ENCODE results near the gene DENND1A. TPM values are rescaled to one million over a fixed set of nuclear protein-coding genes. Genes with fewer than 3 reads are reported as not detected.
"Not testable (repeated sequence)": the region's sequence is repeated elsewhere in the genome, so short reads cannot be mapped to it uniquely, and the experiment has no call there.

Gene DENND1A
- total and polyA plus RNA-seq, 7 donors: 12.8 to 33.2 (median 19.2) TPM

DNA sequence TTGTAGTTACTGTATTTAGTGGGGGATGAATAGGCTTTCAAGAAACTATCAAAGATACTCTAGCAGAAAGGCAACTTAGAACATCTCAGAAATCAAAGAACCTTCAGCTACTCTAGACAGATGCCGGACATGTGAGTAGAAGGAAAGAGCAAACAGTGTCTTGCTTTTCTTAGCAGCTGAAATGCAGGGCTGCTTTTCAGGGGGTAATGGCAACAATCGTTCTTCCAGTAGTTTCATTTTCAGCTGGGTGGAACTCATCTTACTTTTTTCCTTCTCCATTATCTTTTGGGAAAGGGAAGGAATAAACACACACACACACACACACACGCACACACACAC lies 292.4 kb downstream of the DENND1A start:
- intact Hi-C loops (cut with DNase I): no loop called here
- no peak for DNase-seq
- Histone ChIP-seq H3K27me3 (no peaks in the 10 kb centered on the region), H3K9me3 (no peaks in the 10 kb centered on the region), H3K4me1 (peaks cover 0 to 9% (median 4%) of the 10 kb centered on the region in 4 donors), H3K36me3 (no peaks in the 10 kb centered on the region), H3K27ac (peak overlapping the region in 1 of 4 donors; percentile 61), H3K4me3 (peak overlapping the region in 1 of 4 donors; percentile 24)
- TF ChIP-seq, protein P1, sequence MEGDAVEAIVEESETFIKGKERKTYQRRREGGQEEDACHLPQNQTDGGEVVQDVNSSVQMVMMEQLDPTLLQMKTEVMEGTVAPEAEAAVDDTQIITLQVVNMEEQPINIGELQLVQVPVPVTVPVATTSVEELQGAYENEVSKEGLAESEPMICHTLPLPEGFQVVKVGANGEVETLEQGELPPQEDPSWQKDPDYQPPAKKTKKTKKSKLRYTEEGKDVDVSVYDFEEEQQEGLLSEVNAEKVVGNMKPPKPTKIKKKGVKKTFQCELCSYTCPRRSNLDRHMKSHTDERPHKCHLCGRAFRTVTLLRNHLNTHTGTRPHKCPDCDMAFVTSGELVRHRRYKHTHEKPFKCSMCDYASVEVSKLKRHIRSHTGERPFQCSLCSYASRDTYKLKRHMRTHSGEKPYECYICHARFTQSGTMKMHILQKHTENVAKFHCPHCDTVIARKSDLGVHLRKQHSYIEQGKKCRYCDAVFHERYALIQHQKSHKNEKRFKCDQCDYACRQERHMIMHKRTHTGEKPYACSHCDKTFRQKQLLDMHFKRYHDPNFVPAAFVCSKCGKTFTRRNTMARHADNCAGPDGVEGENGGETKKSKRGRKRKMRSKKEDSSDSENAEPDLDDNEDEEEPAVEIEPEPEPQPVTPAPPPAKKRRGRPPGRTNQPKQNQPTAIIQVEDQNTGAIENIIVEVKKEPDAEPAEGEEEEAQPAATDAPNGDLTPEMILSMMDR (IDR thresholded peaks at IDR 0.05): no peak
- TF ChIP-seq POLR2A (IDR thresholded peaks at IDR 0.05): no peak
- TF ChIP-seq EP300 (IDR thresholded peaks at IDR 0.05): no peak
- no peak for TF ChIP-seq POLR2AphosphoS5 (IDR thresholded peaks at IDR 0.05)
- 1 to 3% methylated on average over 3 of the region's 3 CpGs for WGBS, 2 donors

DNA sequence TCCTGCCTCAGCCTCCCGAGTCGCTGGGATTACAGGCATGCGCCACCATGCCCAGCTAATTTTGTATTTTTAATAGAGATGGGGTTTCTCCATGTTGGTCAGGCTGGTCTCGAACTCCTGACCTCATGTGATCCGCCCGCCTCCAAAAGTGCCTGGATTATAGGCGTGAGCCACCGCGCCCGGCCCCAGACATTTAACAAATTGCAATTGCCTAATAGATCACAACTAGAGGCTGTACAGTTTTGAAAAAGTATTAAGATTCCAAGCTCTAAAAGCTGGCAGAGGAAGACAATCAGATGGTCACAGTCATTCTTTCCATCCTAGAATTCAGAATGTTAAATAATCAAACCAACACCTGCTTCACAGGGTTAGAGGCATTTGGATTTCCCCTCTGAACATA lies 293.1 kb downstream of the DENND1A start:
- H3K9me3 ChIP-seq; H3K36me3 ChIP-seq; intact Hi-C loops (cut with DNase I); H3K27me3 ChIP-seq; DNase-seq; H3K4me1 ChIP-seq; H3K4me3 ChIP-seq: not testable (repeated sequence)
- WGBS, 2 donors: 91 to 94% methylated on average over 10 of the region's 10 CpGs
- peak overlapping the region in 1 of 4 donors; percentile 61 for H3K27ac ChIP-seq

DNA sequence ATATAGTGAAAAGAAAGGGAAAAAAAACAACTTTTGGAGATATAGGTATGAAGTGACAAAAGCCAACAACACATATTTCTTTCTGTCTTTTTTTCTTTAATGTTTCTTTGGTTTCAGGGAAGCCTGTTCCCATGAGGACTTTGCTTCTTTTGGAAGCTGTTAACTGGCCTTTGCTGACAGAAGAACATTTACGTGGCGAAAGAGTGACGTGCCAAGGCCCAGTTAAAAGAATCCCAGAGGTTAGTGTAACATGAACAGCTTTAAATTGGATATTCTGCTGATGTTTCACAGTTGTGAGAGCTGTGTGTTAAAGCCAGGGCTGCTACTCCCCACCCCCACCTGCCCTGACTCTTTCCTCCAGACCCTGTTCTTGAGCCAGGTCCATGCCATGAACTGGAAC lies 298.1 kb downstream of the DENND1A start:
- TF ChIP-seq, protein P1 (IDR thresholded peaks at IDR 0.05): no peak
- TF ChIP-seq POLR2AphosphoS5 (IDR thresholded peaks at IDR 0.05): no peak
- no peak for TF ChIP-seq POLR2A (IDR thresholded peaks at IDR 0.05)
- TF ChIP-seq EP300 (IDR thresholded peaks at IDR 0.05): no peak
- Histone ChIP-seq H3K27ac (no peak overlapping the region), H3K4me1 (no peaks in the 10 kb centered on the region), H3K9me3 (no peaks in the 10 kb centered on the region), H3K36me3 (peaks cover 0 to 23% (median 2%) of the 10 kb centered on the region in 4 donors), H3K27me3 (no peaks in the 10 kb centered on the region), H3K4me3 (no peak overlapping the region)
- no peak for DNase-seq
- intact Hi-C loops (cut with DNase I): no loop called here
- 92 to 94% methylated on average over 3 of the region's 3 CpGs for WGBS, 2 donors

DNA sequence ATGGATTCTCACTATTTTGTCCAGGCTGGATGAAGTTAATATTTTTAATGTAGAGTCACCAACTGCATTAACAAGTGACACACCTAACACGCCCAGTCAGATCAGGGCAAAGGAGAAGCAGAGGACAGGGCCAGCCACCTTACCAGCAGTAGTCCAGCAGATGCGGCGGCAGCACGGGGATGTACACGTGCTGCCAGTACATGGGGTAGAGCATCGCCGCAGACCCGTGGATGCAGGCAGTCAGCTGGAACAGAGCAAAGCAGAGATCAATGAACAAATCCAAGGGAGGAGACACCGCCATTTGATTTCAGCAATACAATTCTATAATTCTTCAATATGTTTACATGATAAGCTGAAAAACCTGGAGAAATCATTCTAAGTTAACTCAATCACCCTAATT lies 299.7 kb downstream of the DENND1A start:
- no peak overlapping the region for H3K4me3 ChIP-seq
- peaks cover 0 to 24% (median 2%) of the 10 kb centered on the region in 4 donors for H3K36me3 ChIP-seq
- intact Hi-C loops (cut with DNase I): no loop called here
- H3K9me3 ChIP-seq: no peaks in the 10 kb centered on the region
- no peaks in the 10 kb centered on the region for H3K4me1 ChIP-seq
- H3K27me3 ChIP-seq: no peaks in the 10 kb centered on the region
- no peak for DNase-seq
- 96 to 97% methylated on average over 9 of the region's 9 CpGs for WGBS, 2 donors
- TF ChIP-seq, protein P1 (IDR thresholded peaks at IDR 0.05): no peak
- TF ChIP-seq POLR2AphosphoS5 (IDR thresholded peaks at IDR 0.05): no peak
- no peak for TF ChIP-seq EP300 (IDR thresholded peaks at IDR 0.05)
- H3K27ac ChIP-seq: no peak overlapping the region

DNA sequence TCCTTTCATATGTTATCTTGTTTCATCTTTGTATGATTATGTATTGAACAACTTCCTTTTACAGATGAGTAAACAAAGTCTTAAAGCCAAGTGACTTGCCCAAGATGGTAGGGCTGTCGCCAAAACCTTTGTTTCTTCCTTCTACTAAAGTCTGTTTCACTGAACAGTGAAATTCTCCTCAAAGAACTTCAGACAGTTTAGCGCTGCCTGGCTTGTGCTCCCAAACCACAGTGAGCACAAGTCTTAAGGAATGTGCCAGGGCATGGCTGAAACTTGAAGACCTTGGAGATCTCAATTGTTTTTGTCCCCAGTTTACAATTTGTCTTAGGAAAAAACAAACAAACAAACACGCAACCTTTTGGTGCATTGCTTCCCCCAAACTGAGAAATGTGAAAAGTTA lies 300.4 kb downstream of the DENND1A start:
- H3K4me1 ChIP-seq: no peaks in the 10 kb centered on the region
- intact Hi-C loops (cut with DNase I): no loop called here
- H3K27ac ChIP-seq: no peak overlapping the region
- TF ChIP-seq EP300 (IDR thresholded peaks at IDR 0.05) (no peak), POLR2A (IDR thresholded peaks at IDR 0.05) (no peak), POLR2AphosphoS5 (IDR thresholded peaks at IDR 0.05) (no peak)
- TF ChIP-seq, protein P1 (IDR thresholded peaks at IDR 0.05): no peak
- 93% methylated on average over 3 of the region's 3 CpGs for WGBS, 2 donors
- no peak overlapping the region for H3K4me3 ChIP-seq
- no peaks in the 10 kb centered on the region for H3K27me3 ChIP-seq
- no peak for DNase-seq
- no peaks in the 10 kb centered on the region for H3K9me3 ChIP-seq
- peaks cover 0 to 24% (median 2%) of the 10 kb centered on the region in 4 donors for H3K36me3 ChIP-seq
